HepG2 (cell line): Measurements from ENCODE around the gene TMEM9. TPM values are rescaled to one million over a fixed set of nuclear protein-coding genes. Genes with fewer than 3 reads are reported as not detected.

Experiments
- ATAC-seq: fragments of 200-7000 bp; cut with Tn5 transposase; 3 replicates; pipeline ENCODE4 v1.9.1; 2020; ENCODE audit warnings: mild to moderate bottlenecking, moderate library complexity
- BruUV-seq: library from RNA; stranded (reverse); fragments of 400-500 nt; replicated peaks from 2 replicates; lab custom pipeline; 2021; lab: Mats Ljungman, UMichigan
- CTCF ChIA-PET: fragments of 300-600 bp; formaldehyde crosslinking; extraction: SDS; loops from one replicate; lab custom pipeline; 2021; ENCODE audit warnings: low total read pairs, inconsistent platforms, low intra/inter-chr PET ratio; lab: Yijun Ruan, JAX
- POLR2A ChIA-PET: fragments of 350-600 bp; sonication (Branson Sonifier 250); formaldehyde crosslinking; loops from one replicate; lab custom pipeline; 2020; ENCODE audit warnings: antibody characterized with exemption, inconsistent platforms; lab: Yijun Ruan, JAX
- DNase-seq: peaks from one replicate; pipeline ENCODE4 v3.0.0-alpha.2; 2015; ENCODE audit warnings: low spot score
- FAIRE-seq: peaks from 3 replicates; lab custom pipeline; 2011; peaks lifted over from hg19 to GRCh38; lab: Jason Lieb, UNC
- H2AFZ ChIP-seq: one replicate; pipeline ENCODE4 v1.6.1; 2011; ENCODE audit warnings: low read length, inconsistent platforms
- H3K27ac ChIP-seq: fragments of 300-600 bp; 3 replicates; pipeline ENCODE4 v1.8.0; 2011; ENCODE audit warnings: mixed run types, mild to moderate bottlenecking, mixed read lengths, low read length, inconsistent platforms; ENCODE audit not compliant: insufficient read depth; ENCODE audit errors: extremely low read length
- H3K27me3 ChIP-seq, 2 experiments: fragments of 200-600 bp in 1 of 2; 2 replicates in 1 of 2; 3 replicates in 1 of 2; pipeline versions ENCODE4 v1.6.0 to v1.8.0; 2011; ENCODE audit warnings: low read length in 2 of 2, mild to moderate bottlenecking in 2 of 2, moderate library complexity in 2 of 2, inconsistent platforms in 1 of 2; ENCODE audit not compliant: insufficient read depth in 2 of 2, control insufficient read depth in 1 of 2
- H3K36me3 ChIP-seq, 2 experiments: fragments of 200-600 bp in 1 of 2; replicated peaks in 1 of 2; 2 replicates in 1 of 2; 3 replicates in 1 of 2; pipeline versions ENCODE4 v1.5.1 to v1.8.0; 2011; ENCODE audit warnings: low read length in 2 of 2, inconsistent platforms in 1 of 2; ENCODE audit not compliant: insufficient read depth in 2 of 2, control insufficient read depth in 1 of 2
- H3K4me1 ChIP-seq: 2 replicates; pipeline ENCODE4 v1.5.1; 2012; ENCODE audit warnings: low read length, inconsistent platforms; ENCODE audit not compliant: insufficient read depth
- H3K4me2 ChIP-seq: 2 replicates; pipeline ENCODE4 v1.6.0; 2011; ENCODE audit warnings: low read depth, low read length, inconsistent platforms
- H3K4me3 ChIP-seq, 3 experiments: fragments of 200-600 bp in 1 of 3; sonication (generic), shearing (Covaris generic) in 1 of 3; replicated peaks in 1 of 3; 2 replicates each; pipeline ENCODE4 v1.5.1; 2011 to 2016; ENCODE audit warnings: low read length in 3 of 3, inconsistent platforms in 2 of 3, low read depth in 2 of 3, mild to moderate bottlenecking in 2 of 3, control low read depth in 1 of 3, mixed read lengths in 1 of 3; ENCODE audit not compliant: insufficient read depth in 1 of 3
- H3K79me2 ChIP-seq: one replicate; pipeline ENCODE4 v1.6.1; 2011; ENCODE audit warnings: low read length, inconsistent platforms; ENCODE audit not compliant: insufficient read depth
- H3K9ac ChIP-seq: 2 replicates; pipeline ENCODE4 v1.6.0; 2011; ENCODE audit warnings: mild to moderate bottlenecking, low read depth, low read length, inconsistent platforms; ENCODE audit not compliant: insufficient read depth
- H3K9me3 ChIP-seq: 2 replicates; pipeline ENCODE4 v1.5.1; 2012; ENCODE audit warnings: mild to moderate bottlenecking, low read length
- H4K20me1 ChIP-seq: 2 replicates; pipeline ENCODE4 v1.6.0; 2011; ENCODE audit warnings: inconsistent platforms, mild to moderate bottlenecking, low read length, moderate library complexity; ENCODE audit not compliant: insufficient read depth
- BATF2 ChIP-seq: sonication (generic); formaldehyde crosslinking; IDR thresholded peaks from 2 replicates; pipeline ENCODE4 v1.8.0; 2022; ENCODE audit warnings: mild to moderate bottlenecking, missing genetic modification reagents, moderate library complexity
- MTERF4 ChIP-seq: sonication (generic); formaldehyde crosslinking; IDR thresholded peaks from 2 replicates; pipeline ENCODE4 v1.8.0; 2023; ENCODE audit warnings: mild to moderate bottlenecking, missing genetic modification reagents
- NFE2L2 ChIP-seq: fragments of 150-350 bp; IDR thresholded peaks from 2 replicates; pipeline ENCODE4 v1.6.1; 2014; ENCODE audit warnings: low read length
- SRF ChIP-seq: IDR thresholded peaks from 2 replicates; pipeline ENCODE4 v1.6.1; 2011; ENCODE audit warnings: mild to moderate bottlenecking, low read depth, low read length, moderate library complexity
- TMF1 ChIP-seq: sonication (generic); formaldehyde crosslinking; IDR thresholded peaks from 2 replicates; pipeline ENCODE4 v1.8.1; 2022; ENCODE audit warnings: low read depth, missing genetic modification reagents
- ZNF143 ChIP-seq: sonication (generic); formaldehyde crosslinking; IDR thresholded peaks from 2 replicates; pipeline ENCODE4 v1.4.0; 2020; ENCODE audit warnings: missing genetic modification reagents
- ZNF232 ChIP-seq: sonication (generic); formaldehyde crosslinking; IDR thresholded peaks from 2 replicates; pipeline ENCODE4 v1.4.0; 2020; ENCODE audit warnings: missing genetic modification reagents, borderline replicate concordance
- ZNF253 ChIP-seq: sonication (generic); formaldehyde crosslinking; IDR thresholded peaks from 2 replicates; pipeline ENCODE4 v1.8.0; 2022; ENCODE audit warnings: mild to moderate bottlenecking, missing genetic modification reagents, borderline replicate concordance
- ZNF639 ChIP-seq: conservative IDR thresholded peaks from 2 replicates; pipeline ENCODE4 v1.6.1; 2018; ENCODE audit warnings: missing genetic modification reagents
- ZNF709 ChIP-seq: sonication (generic); formaldehyde crosslinking; IDR thresholded peaks from 2 replicates; pipeline ENCODE4 v1.5.0; 2020; ENCODE audit warnings: mild to moderate bottlenecking, missing genetic modification reagents
- ZNF772 ChIP-seq: sonication (generic); formaldehyde crosslinking; IDR thresholded peaks from 2 replicates; pipeline ENCODE4 v1.5.0; 2020; ENCODE audit warnings: mild to moderate bottlenecking, missing genetic modification reagents
- ZNF841 ChIP-seq: sonication (generic); formaldehyde crosslinking; IDR thresholded peaks from 2 replicates; pipeline ENCODE4 v1.8.1; 2023; ENCODE audit warnings: missing genetic modification reagents, borderline replicate concordance
- WGBS: methylation state at CpG from one replicate; pipeline ENCODE4 v1.1.6; 2017; ENCODE audit warnings: low lambda C conversion rate; 5-methylcytosine and 5-hydroxymethylcytosine counted together
- in situ Hi-C: cut with HindIII; loops from 2 replicates; pipeline ENCODE4 v1.10.0; 2017; ENCODE audit warnings: low pct_unique_long_range_greater_than_20kb; ENCODE audit not compliant: extremely low pct_ligation_motif_present
- intact Hi-C: fragments of 100-400 bp; cut with micrococcal nuclease; formaldehyde crosslinking; loops from one replicate; pipeline ENCODE4 v1.10.0; 2022; ENCODE audit not compliant: unreplicated experiment
- polyA plus RNA-seq, 8 experiments: library from polyadenylated mRNA; depleted of rRNA in 3 of 8; stranded (reverse) in 7 of 8; unstranded in 1 of 8; fragments of >200 nt; fragmentation: Illumina TruSeq in 4 of 8; extraction: Trizol in 4 of 8; gene quantifications; 2 replicates each; pipeline versions ENCODE4 v1.2.1 to v1.2.3, GENCODE V29; 2011 to 2016; ENCODE audit warnings: low read depth in 4 of 8, missing spikeins in 1 of 8, mixed read lengths in 1 of 8; ENCODE audit not compliant: insufficient read depth in 1 of 8
- total RNA-seq, 5 experiments: library from RNA; depleted of rRNA; stranded (reverse); fragments of >200 nt; fragmentation: Illumina TruSeq; extraction: Trizol; gene quantifications; 2 replicates each; pipeline ENCODE4 v1.2.3, GENCODE V29; 2016; ENCODE audit warnings: low read depth in 1 of 5

The TMEM9 gene
- total and polyA plus RNA-seq, 2 of the 13 experiments (the other 11 are each of a cell fraction or from before 2014, with no cell fraction given) = 60.9 to 102 TPM

GRCh38 chr1:201183209-201183608, 28.9 kb upstream of the TMEM9 start (continued):
- TF ChIP-seq ZNF639 = no peak

GRCh38 chr1:201181726-201182125, 27.5 kb upstream of the TMEM9 start:
- BruUV-seq = no TSS peak
- no peaks in the 10 kb centered on the region for H3K36me3 ChIP-seq
- no peak overlapping the region for H3K9ac ChIP-seq
- CTCF ChIA-PET = no interaction called here
- ATAC-seq (no peak), DNase-seq (no peak), FAIRE-seq (no peak)
- in situ Hi-C loops (no loop called here), intact Hi-C loops (no loop called here)
- H3K4me3 ChIP-seq = no peak overlapping the region
- no peak overlapping the region for H3K27ac ChIP-seq
- H3K9me3 ChIP-seq = no peaks in the 10 kb centered on the region
- 15% methylated on average over 2 of the region's 2 CpGs for WGBS
- TF ChIP-seq ZNF772 (no peak), MTERF4 (CRISPR knock-in tag) (no peak), SRF (no peak), ZNF143 (CRISPR knock-in tag) (no peak), BATF2 (CRISPR knock-in tag) (no peak), ZNF841 (no peak), TMF1 (CRISPR knock-in tag) (no peak), ZNF232 (CRISPR knock-in tag) (no peak), NFE2L2 (no peak), ZNF253 (CRISPR knock-in tag) (no peak), ZNF709 (CRISPR knock-in tag) (no peak)
- no peak overlapping the region for H2AFZ ChIP-seq
- no peaks in the 10 kb centered on the region for H4K20me1 ChIP-seq
- no peaks in the 10 kb centered on the region for H3K79me2 ChIP-seq
- no peak overlapping the region for H3K4me2 ChIP-seq
- peaks cover 0 to 38% of the 10 kb centered on the region in 2 experiments; a peak in 2 of 5 replicates for H3K27me3 ChIP-seq
- peaks cover 26% of the 10 kb centered on the region for H3K4me1 ChIP-seq
- POLR2A ChIA-PET = no interaction called here
